ENCODE data around the gene SOS2. TPM values are rescaled to one million over a fixed set of nuclear protein-coding genes. Genes with fewer than 3 reads are reported as not detected.

Gene SOS2
- total RNA-seq, 6 donors from 2014 or later: 21.3 to 47.1 (median 29.6) TPM

GRCh38 chr14:50230701-50231474, 490 bp downstream of the SOS2 start:
- ATAC-seq (ENCODE audit: low FRiP score in 2 of 2): peak; percentile 46 to 50
- no peaks in the 10 kb centered on the region for H3K27me3 ChIP-seq
- H3K4me1 ChIP-seq: peaks cover 25 to 38% (median 31%) of the 10 kb centered on the region in 4 donors
- peak overlapping the region; percentile 70 to 89 (median 74) for H3K4me3 ChIP-seq
- TF ChIP-seq, protein P1, sequence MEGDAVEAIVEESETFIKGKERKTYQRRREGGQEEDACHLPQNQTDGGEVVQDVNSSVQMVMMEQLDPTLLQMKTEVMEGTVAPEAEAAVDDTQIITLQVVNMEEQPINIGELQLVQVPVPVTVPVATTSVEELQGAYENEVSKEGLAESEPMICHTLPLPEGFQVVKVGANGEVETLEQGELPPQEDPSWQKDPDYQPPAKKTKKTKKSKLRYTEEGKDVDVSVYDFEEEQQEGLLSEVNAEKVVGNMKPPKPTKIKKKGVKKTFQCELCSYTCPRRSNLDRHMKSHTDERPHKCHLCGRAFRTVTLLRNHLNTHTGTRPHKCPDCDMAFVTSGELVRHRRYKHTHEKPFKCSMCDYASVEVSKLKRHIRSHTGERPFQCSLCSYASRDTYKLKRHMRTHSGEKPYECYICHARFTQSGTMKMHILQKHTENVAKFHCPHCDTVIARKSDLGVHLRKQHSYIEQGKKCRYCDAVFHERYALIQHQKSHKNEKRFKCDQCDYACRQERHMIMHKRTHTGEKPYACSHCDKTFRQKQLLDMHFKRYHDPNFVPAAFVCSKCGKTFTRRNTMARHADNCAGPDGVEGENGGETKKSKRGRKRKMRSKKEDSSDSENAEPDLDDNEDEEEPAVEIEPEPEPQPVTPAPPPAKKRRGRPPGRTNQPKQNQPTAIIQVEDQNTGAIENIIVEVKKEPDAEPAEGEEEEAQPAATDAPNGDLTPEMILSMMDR (IDR thresholded peaks at IDR 0.05): no peak
- TF ChIP-seq EP300 (IDR thresholded peaks at IDR 0.05): no peak
- TF ChIP-seq POLR2AphosphoS5 (IDR thresholded peaks at IDR 0.05): peak in 1 of 2 donors; percentile 9
- no peaks in the 10 kb centered on the region for H3K9me3 ChIP-seq
- DNase-seq: peak; percentile 65 to 93
- H3K27ac ChIP-seq: peak overlapping the region; percentile 93 to 99 (median 97)
- no peaks in the 10 kb centered on the region for H3K36me3 ChIP-seq
- 0% methylated on average over 13 to 19 of the region's 64 CpGs for WGBS, 2 donors

DNA sequence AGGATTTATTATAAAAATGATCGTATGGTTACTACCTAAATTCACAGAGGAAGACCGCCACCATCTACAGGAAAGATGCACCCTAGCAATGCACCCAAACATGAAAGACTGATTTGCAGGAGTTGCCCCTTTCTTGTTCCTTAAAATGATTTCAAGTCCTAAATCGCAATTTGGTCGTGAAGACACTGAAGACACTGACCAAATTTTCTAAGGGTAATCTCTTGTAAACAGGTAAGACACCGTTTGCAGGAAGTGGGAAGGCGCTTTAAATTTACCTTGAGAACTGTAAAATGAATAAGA, 1.0 kb downstream of the SOS2 start:
- Histone ChIP-seq H3K4me1 (peaks cover 30 to 42% (median 35%) of the 10 kb centered on the region in 4 donors), H3K27me3 (no peaks in the 10 kb centered on the region), H3K27ac (peak overlapping the region; percentile 93 to 99 (median 97)), H3K4me3 (peak overlapping the region; percentile 27 to 76 (median 71)), H3K9me3 (no peaks in the 10 kb centered on the region), H3K36me3 (no peaks in the 10 kb centered on the region)
- ATAC-seq (ENCODE audit: low FRiP score in 2 of 2) (no peak), DNase-seq (no peak)
- TF ChIP-seq EP300 (IDR thresholded peaks at IDR 0.05) (no peak), POLR2AphosphoS5 (IDR thresholded peaks at IDR 0.05) (no peak), POLR2A (IDR thresholded peaks at IDR 0.05) (no peak)
- TF ChIP-seq, protein P1 (IDR thresholded peaks at IDR 0.05): no peak
- 1 to 2% methylated on average over 6 of the region's 6 CpGs for WGBS, 2 donors

DNA sequence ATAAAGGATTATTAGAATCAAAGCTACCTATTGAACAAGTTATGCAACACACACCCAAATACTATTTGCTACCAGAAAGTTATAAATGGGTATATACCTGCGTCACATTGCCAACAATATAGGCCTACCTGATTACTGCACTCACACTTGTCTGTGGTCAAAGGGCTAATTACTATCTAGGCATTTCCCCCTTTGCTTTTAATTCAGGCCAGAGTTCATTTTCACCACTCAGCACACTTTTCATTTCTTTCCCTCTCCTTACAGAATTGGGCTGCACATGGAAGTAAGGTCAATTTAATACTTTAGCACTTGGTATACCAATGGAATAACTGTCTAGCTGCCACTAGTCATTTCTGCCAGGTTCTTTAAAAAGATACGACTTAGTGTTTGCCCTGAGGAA, 1.7 kb downstream of the SOS2 start:
- H3K27ac ChIP-seq: peak overlapping the region; percentile 93 to 99 (median 97)
- H3K27me3 ChIP-seq: no peaks in the 10 kb centered on the region
- no peaks in the 10 kb centered on the region for H3K36me3 ChIP-seq
- H3K4me3 ChIP-seq: peak overlapping the region in 3 of 4 donors; percentile 70 to 76 (median 72)
- DNase-seq (no peak), ATAC-seq (ENCODE audit: low FRiP score in 2 of 2) (no peak)
- TF ChIP-seq EP300 (IDR thresholded peaks at IDR 0.05) (no peak), POLR2A (IDR thresholded peaks at IDR 0.05) (no peak), POLR2AphosphoS5 (IDR thresholded peaks at IDR 0.05) (no peak)
- TF ChIP-seq, protein P1 (IDR thresholded peaks at IDR 0.05): no peak
- 37 to 44% methylated on average over 2 of the region's 2 CpGs for WGBS, 2 donors
- H3K9me3 ChIP-seq: no peaks in the 10 kb centered on the region
- H3K4me1 ChIP-seq: peaks cover 36 to 46% (median 41%) of the 10 kb centered on the region in 4 donors

DNA sequence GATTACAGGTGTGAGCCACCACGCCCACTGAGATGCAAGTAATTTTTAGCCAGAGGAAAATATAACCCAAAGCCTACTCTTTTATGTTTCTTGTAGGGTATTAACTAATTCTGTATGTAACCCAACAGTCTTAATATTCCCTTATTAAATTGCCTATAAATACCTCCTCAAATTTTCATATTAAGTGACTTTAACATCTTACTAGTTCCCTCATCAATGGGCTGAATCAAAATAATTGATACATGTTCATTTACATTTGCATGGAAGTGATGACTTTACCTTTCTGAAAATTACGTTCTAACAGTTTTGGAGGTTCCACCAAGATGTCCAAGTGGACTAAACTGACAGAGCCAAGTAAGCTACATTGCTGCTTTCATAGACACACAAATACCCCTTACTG, 3.1 kb downstream of the SOS2 start:
- H3K4me3 ChIP-seq: no peak overlapping the region
- H3K27me3 ChIP-seq: no peaks in the 10 kb centered on the region
- no peak for DNase-seq
- no peak for ATAC-seq (ENCODE audit: low FRiP score in 2 of 2)
- no peak overlapping the region for H3K27ac ChIP-seq
- no peaks in the 10 kb centered on the region for H3K36me3 ChIP-seq
- peaks cover 38 to 46% (median 41%) of the 10 kb centered on the region in 4 donors for H3K4me1 ChIP-seq
- H3K9me3 ChIP-seq: no peaks in the 10 kb centered on the region
- WGBS, 2 donors: 95 to 100% methylated on average over 2 of the region's 2 CpGs
- TF ChIP-seq POLR2A (IDR thresholded peaks at IDR 0.05): no peak
- TF ChIP-seq, protein P1 (IDR thresholded peaks at IDR 0.05): no peak
- TF ChIP-seq POLR2AphosphoS5 (IDR thresholded peaks at IDR 0.05): no peak
- no peak for TF ChIP-seq EP300 (IDR thresholded peaks at IDR 0.05)

- Histone ChIP-seq H3K36me3 (no peaks in the 10 kb centered on the region), H3K27me3 (no peaks in the 10 kb centered on the region), H3K4me1 (peaks cover 33 to 38% (median 35%) of the 10 kb centered on the region in 4 donors), H3K9me3 (no peaks in the 10 kb centered on the region), H3K27ac (peak overlapping the region in 2 of 4 donors; percentile 17 to 29), H3K4me3 (no peak overlapping the region)
- TF ChIP-seq, protein P1 (IDR thresholded peaks at IDR 0.05): no peak
- TF ChIP-seq POLR2A (IDR thresholded peaks at IDR 0.05): no peak
- no peak for TF ChIP-seq POLR2AphosphoS5 (IDR thresholded peaks at IDR 0.05)
- no peak for TF ChIP-seq EP300 (IDR thresholded peaks at IDR 0.05)
- ATAC-seq (ENCODE audit: low FRiP score in 2 of 2) (no peak), DNase-seq (no peak)
- 63 to 64% methylated on average over 5 of the region's 5 CpGs for WGBS, 2 donors
Observed at GRCh38 chr14:50225974-50226297, 5.4 kb downstream of the SOS2 start.

Data from upper lobe of left lung (tissue), 6 donors.